Tibial artery (tissue), 4 donors: ENCODE results near the gene NMNAT3.

Source experiments
- DNase-seq, 2 donors: peaks; one replicate each; pipeline ENCODE4 v3.0.0-alpha.2; 2019
- H3K27ac ChIP-seq, 2 donors: fragments of 200-600 bp; sonication (generic) in 1 of 2; 1 replicate in 1 of 2; 2 replicates in 1 of 2; pipeline ENCODE4 v1.5.1; 2018 to 2019; ENCODE audit warnings: mild to moderate bottlenecking in 1 of 2
- H3K27me3 ChIP-seq, 2 donors: fragments of 200-600 bp; sonication (generic) in 1 of 2; one replicate each; pipeline versions ENCODE4 v1.5.1 to v1.6.0; 2016 to 2019
- H3K36me3 ChIP-seq, 3 donors: fragments of 200-600 bp; sonication (generic) in 2 of 3; one replicate each; pipeline ENCODE4 v1.5.1; 2016 to 2019; ENCODE audit warnings: mild to moderate bottlenecking in 2 of 3
- H3K4me1 ChIP-seq, 4 donors: fragments of 200-600 bp; sonication (generic) in 2 of 4; 1 replicate in 3 of 4; 2 replicates in 1 of 4; pipeline ENCODE4 v1.5.1; 2016 to 2019
- H3K4me3 ChIP-seq, 2 donors: fragments of 200-600 bp; sonication (generic) in 1 of 2; 1 replicate in 1 of 2; 2 replicates in 1 of 2; pipeline ENCODE4 v1.5.1; 2018 to 2019; ENCODE audit warnings: mild to moderate bottlenecking in 2 of 2
- H3K9me3 ChIP-seq, 3 donors: fragments of 200-600 bp; sonication (generic) in 1 of 3; one replicate each; pipeline ENCODE4 v1.5.1; 2016 to 2019
- intact Hi-C: fragments of 100-400 bp; cut with DNase I; formaldehyde crosslinking; loops from one replicate; pipeline ENCODE4 v1.15.0; 2023; ENCODE audit warnings: low total_unique reads
- TF ChIP-seq, protein P1 (sequence below), 2 experiments: fragments of 200-600 bp in 1 of 2; fragments of 450-650 bp in 1 of 2; IDR thresholded peaks; one replicate each; pipeline ENCODE4 v1.5.1; 2017 to 2019; ENCODE audit warnings: antibody characterized with exemption in 2 of 2, mild to moderate bottlenecking in 1 of 2, moderate library complexity in 1 of 2

The NMNAT3 gene

DNA sequence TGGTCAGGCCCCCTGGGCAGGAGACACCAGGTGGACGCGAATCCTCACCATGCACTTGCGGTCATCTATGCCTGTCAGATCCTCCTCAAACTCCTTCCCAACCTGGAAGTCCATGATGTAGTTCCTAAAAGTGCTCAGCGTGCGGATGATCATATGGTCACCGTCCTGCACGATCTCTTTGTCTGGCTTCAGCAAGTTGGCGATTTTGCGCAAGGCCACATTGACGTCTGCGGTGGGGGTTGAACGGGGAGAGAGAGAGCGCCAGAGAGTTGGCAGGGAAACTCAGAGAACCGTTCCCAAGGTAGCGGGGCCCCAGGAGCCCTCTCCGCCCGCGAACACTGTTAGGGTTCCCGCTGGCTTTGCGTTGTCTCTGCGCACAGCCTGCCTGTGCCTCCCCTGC lies 139.0 kb downstream of the NMNAT3 start:
- Histone ChIP-seq H3K27ac (peak overlapping the region; percentile 41 to 69), H3K4me1 (peaks cover 0 to 45% (median 37%) of the 10 kb centered on the region in 4 donors), H3K9me3 (no peaks in the 10 kb centered on the region), H3K4me3 (peak overlapping the region; percentile 57 to 62), H3K36me3 (no peaks in the 10 kb centered on the region), H3K27me3 (no peaks in the 10 kb centered on the region)
- TF ChIP-seq, protein P1, sequence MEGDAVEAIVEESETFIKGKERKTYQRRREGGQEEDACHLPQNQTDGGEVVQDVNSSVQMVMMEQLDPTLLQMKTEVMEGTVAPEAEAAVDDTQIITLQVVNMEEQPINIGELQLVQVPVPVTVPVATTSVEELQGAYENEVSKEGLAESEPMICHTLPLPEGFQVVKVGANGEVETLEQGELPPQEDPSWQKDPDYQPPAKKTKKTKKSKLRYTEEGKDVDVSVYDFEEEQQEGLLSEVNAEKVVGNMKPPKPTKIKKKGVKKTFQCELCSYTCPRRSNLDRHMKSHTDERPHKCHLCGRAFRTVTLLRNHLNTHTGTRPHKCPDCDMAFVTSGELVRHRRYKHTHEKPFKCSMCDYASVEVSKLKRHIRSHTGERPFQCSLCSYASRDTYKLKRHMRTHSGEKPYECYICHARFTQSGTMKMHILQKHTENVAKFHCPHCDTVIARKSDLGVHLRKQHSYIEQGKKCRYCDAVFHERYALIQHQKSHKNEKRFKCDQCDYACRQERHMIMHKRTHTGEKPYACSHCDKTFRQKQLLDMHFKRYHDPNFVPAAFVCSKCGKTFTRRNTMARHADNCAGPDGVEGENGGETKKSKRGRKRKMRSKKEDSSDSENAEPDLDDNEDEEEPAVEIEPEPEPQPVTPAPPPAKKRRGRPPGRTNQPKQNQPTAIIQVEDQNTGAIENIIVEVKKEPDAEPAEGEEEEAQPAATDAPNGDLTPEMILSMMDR (IDR thresholded peaks at IDR 0.05) = no peak
- DNase-seq = peak in 1 of 2 donors; percentile 47
- intact Hi-C loops = no loop called here

DNA sequence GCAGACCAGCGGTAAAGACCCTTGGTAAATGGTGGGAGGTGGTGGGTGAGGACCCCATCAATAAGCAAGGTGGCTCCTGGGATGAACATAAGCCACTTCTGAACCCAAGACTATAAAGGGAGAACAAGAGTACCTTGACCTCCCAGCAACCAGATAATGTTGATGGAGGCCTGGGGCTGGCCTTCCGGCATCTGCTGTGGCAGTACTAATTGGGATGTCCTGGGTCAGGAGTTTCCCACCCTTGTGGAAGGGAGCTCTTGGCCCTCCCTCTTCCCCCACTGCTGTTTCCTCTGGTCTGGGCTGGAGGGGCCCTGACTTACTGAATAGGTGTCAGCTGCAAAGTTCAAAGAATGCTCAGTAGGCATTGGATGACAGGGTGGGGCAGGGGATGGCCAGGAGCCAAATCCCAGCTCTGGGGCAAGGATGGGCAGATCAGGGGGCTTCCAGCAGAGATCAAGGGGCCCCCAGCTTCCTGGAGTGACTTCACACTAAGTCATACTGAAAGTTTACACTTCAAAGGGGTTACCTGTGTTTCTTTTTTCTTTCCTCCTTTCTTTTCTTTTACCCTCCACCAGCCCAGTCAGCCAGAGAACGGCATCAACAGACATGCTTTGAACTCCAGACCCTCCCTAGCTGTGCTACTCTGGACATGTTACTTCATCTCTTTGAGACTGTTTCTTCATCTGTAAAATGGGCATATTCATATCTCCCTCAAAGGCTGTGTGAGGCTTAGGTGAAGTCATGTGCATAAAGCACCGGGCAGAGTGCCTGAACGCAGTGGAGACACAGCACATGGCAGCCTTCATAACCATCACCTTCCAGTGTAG lies 139.8 kb downstream of the NMNAT3 start:
- H3K27ac ChIP-seq = peak overlapping the region in 1 of 2 donors; percentile 41
- no peak for DNase-seq
- no peaks in the 10 kb centered on the region for H3K36me3 ChIP-seq
- H3K27me3 ChIP-seq = no peaks in the 10 kb centered on the region
- peaks cover 0 to 49% (median 40%) of the 10 kb centered on the region in 4 donors for H3K4me1 ChIP-seq
- TF ChIP-seq, protein P1 (IDR thresholded peaks at IDR 0.05) = no peak
- intact Hi-C loops = no loop called here
- H3K9me3 ChIP-seq = no peaks in the 10 kb centered on the region
- no peak overlapping the region for H3K4me3 ChIP-seq

DNA sequence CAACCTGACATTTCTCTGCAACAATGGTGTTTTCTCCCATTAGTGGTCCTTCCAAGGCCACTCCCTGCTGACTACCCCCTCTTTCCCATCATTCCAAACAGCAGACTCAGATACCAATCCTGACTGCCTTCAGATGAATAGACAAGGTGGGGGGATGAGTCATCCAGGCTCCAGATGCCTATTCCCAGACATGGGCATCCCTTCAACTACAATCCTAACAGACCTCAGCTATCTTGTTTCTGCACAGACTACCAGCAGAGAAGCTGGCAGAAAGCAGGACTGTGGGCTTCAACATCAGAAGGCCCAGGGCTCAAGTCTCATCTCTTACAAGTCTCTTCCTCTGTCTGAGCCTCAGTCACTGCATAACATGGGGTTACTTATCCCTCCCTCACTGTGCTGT lies 140.4 kb downstream of the NMNAT3 start:
- intact Hi-C loops = no loop called here
- TF ChIP-seq, protein P1 (IDR thresholded peaks at IDR 0.05) = no peak
- Histone ChIP-seq H3K9me3 (no peaks in the 10 kb centered on the region), H3K4me3 (no peak overlapping the region), H3K27me3 (no peaks in the 10 kb centered on the region), H3K36me3 (no peaks in the 10 kb centered on the region), H3K4me1 (peaks cover 0 to 51% (median 42%) of the 10 kb centered on the region in 4 donors), H3K27ac (no peak overlapping the region)
- no peak for DNase-seq

DNA sequence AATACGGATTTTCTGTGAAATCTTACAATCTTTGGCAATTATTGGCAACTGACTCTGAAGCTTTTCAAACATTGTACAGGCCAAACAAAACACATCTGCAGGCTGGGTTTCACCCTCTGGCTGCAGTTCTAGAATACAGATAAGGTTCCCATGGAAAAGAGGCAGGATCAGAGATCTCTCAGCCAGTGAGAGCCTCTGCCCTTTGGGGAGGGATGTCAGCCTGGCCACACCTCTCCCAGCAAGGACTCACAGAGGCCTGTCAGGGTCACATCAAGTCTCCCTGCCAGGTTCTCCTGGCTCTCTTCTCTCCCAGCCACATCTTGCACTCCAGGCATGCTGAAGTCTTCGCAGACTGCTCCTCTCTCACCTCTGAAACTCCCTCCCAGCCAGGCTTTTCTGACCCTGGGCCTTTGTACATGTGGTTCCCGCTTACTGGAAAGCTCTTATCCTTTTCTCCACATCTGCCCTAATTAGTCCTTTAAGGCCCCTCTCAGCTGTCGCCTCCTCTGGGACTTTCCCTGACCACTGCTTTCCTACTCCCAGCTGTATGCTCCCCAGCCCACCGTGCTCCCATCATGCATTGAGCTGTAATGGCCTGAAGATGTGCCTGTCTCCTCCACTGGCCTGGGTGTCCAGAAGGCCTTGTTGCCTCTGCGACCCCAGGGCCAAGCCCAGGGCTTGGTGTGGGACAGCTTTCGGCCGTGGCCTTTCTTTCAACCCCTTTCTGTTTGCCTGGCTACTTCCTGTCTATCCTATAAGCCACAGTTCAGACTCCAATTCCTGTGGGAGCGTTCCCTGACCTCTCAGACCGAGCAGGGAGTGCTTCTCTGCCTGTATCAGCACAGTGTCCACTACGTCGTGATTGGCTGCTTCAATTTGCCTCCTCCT lies 142.5 kb downstream of the NMNAT3 start:
- TF ChIP-seq, protein P1 (IDR thresholded peaks at IDR 0.05) = no peak
- intact Hi-C loops = no loop called here
- Histone ChIP-seq H3K36me3 (no peaks in the 10 kb centered on the region), H3K4me3 (no peak overlapping the region), H3K27ac (peak overlapping the region; percentile 67 to 72), H3K27me3 (no peaks in the 10 kb centered on the region), H3K4me1 (peaks cover 0 to 51% (median 39%) of the 10 kb centered on the region in 4 donors), H3K9me3 (no peaks in the 10 kb centered on the region)
- peak; percentile 86 to 89 for DNase-seq

DNA sequence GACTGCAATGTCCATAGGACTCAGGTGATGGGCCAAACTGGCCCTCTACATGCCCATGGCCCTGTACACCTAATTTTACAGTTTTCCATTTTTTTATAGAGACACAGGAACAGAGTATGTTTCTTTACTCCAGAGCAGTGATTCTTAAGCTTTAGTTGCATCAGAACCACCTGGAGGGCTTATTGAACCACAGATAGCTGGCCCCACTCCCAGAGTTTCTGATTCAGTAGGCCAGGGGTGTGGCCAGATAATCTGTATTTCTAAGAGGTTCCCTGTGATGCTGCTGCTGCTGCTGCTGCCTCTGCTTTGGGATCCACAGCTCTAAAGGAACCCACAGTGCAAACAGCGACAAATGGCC lies 143.3 kb downstream of the NMNAT3 start:
- no peaks in the 10 kb centered on the region for H3K27me3 ChIP-seq
- H3K4me1 ChIP-seq = peaks cover 0 to 45% (median 37%) of the 10 kb centered on the region in 4 donors
- peak overlapping the region; percentile 67 to 72 for H3K27ac ChIP-seq
- H3K4me3 ChIP-seq = no peak overlapping the region
- TF ChIP-seq, protein P1 (IDR thresholded peaks at IDR 0.05) = no peak
- peak in 1 of 2 donors; percentile 45 for DNase-seq
- intact Hi-C loops = no loop called here
- H3K9me3 ChIP-seq = no peaks in the 10 kb centered on the region
- no peaks in the 10 kb centered on the region for H3K36me3 ChIP-seq
